ENCODE measurements around the gene C14orf180. TPM values are rescaled to one million over a fixed set of nuclear protein-coding genes. Genes with fewer than 3 reads are reported as not detected.

C14orf180 gene
- total RNA-seq, 1 experiment from 2014 or later, result not detected

- no peak overlapping the region for H2AFZ ChIP-seq
- H3K4me2 ChIP-seq, result no peak overlapping the region
- H3K36me3 ChIP-seq (ENCODE audit: low read depth), result no peaks in the 10 kb centered on the region
- no peaks in the 10 kb centered on the region for H3K79me2 ChIP-seq (ENCODE audit: low read depth)
- BruUV-seq (replicated peaks), result no TSS peak
- DNase-seq, result no peak
- H3K9me2 ChIP-seq (ENCODE audit: insufficient read depth), result no peaks in the 10 kb centered on the region
- no peaks in the 10 kb centered on the region for H3F3A ChIP-seq (ENCODE audit: insufficient read depth, low read depth)
- H3K4me3 ChIP-seq, result no peak overlapping the region
- ChIA-PET CTCF (no interaction called here), POLR2A (ENCODE audit: unreplicated experiment) (no interaction called here)
- no peak for TF ChIP-seq CTCF (conservative IDR thresholded peaks at IDR 0.05)
- no peak for TF ChIP-seq EZH2 (IDR thresholded peaks at IDR 0.05; ENCODE audit: low read depth)
- no peaks in the 10 kb centered on the region for H3K4me1 ChIP-seq (replicated peaks; ENCODE audit: insufficient read depth)
- no peaks in the 10 kb centered on the region for H3K9me3 ChIP-seq (ENCODE audit: insufficient read depth, low read depth)
- no peaks in the 10 kb centered on the region for H4K20me1 ChIP-seq (ENCODE audit: insufficient read depth)
- intact Hi-C loops (cut with micrococcal nuclease; ENCODE audit: unreplicated experiment), result loop anchor here (5.0 kb wide), 1 partner anchor 485 kb away; no protein-coding TSS in a partner anchor
- no peak overlapping the region for H3K27ac ChIP-seq
- H3K27me3 ChIP-seq (ENCODE audit: insufficient read depth, low read depth), result peaks cover 95% of the 10 kb centered on the region
Observed at GRCh38 chr14:104561632-104562495, 17.7 kb upstream of the C14orf180 start.

- Histone ChIP-seq H3K9me3 (ENCODE audit: insufficient read depth, low read depth) (no peaks in the 10 kb centered on the region), H3K9me2 (ENCODE audit: insufficient read depth) (no peaks in the 10 kb centered on the region), H3K4me3 (no peak overlapping the region), H3K79me2 (ENCODE audit: low read depth) (no peaks in the 10 kb centered on the region), H3K36me3 (ENCODE audit: low read depth) (no peaks in the 10 kb centered on the region), H4K20me1 (ENCODE audit: insufficient read depth) (no peaks in the 10 kb centered on the region), H3K4me2 (no peak overlapping the region), H3K27me3 (ENCODE audit: insufficient read depth, low read depth) (peaks cover 95% of the 10 kb centered on the region), H3K4me1 (replicated peaks; ENCODE audit: insufficient read depth) (no peaks in the 10 kb centered on the region), H2AFZ (no peak overlapping the region), H3F3A (ENCODE audit: insufficient read depth, low read depth) (no peaks in the 10 kb centered on the region), H3K27ac (no peak overlapping the region)
- ChIA-PET CTCF (no interaction called here), POLR2A (ENCODE audit: unreplicated experiment) (no interaction called here)
- intact Hi-C loops (cut with micrococcal nuclease; ENCODE audit: unreplicated experiment), result loop anchor here (5.0 kb wide), 1 partner anchor 485 kb away; no protein-coding TSS in a partner anchor
- BruUV-seq (replicated peaks), result no TSS peak
- TF ChIP-seq CTCF (conservative IDR thresholded peaks at IDR 0.05) (no peak), EZH2 (IDR thresholded peaks at IDR 0.05; ENCODE audit: low read depth) (no peak)
- DNase-seq, result no peak
Observed at GRCh38 chr14:104562606-104563005, 17.0 kb upstream of the C14orf180 start.

DNA sequence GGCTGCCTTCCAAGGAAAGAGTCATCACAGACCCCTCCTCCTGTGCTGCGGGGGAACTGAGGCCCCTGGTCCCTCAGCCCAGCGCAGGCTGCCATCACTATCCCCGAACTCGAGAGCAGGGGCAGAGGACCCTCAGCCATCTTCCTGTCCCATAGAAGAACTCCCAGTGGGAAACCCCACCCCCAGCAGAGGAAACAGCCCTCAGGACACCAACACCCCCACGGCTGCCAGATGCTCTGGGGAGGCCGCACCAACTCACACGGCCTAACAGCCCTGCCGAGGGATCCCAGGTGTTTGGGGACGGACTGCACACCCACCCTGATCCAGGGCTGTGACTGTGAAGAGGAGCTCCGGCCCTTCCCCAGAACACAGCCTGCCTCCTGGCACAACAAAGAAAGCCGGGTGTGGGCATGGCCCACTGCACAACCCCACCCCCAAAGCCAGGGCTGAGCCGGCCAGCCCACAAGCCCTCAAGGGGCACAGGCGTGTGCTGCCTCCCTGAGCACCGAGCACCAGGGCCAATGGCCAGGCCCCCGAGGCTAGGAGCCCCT lies 16.3 kb upstream of the C14orf180 start:
- no peaks in the 10 kb centered on the region for H3K36me3 ChIP-seq (ENCODE audit: low read depth)
- CTCF ChIA-PET, result no interaction called here
- no peaks in the 10 kb centered on the region for H3F3A ChIP-seq (ENCODE audit: insufficient read depth, low read depth)
- H3K79me2 ChIP-seq (ENCODE audit: low read depth), result no peaks in the 10 kb centered on the region
- intact Hi-C loops (cut with micrococcal nuclease; ENCODE audit: unreplicated experiment), result loop anchor here (5.0 kb wide), 1 partner anchor 486 kb away; no protein-coding TSS in a partner anchor
- H3K27ac ChIP-seq, result no peak overlapping the region
- no peak overlapping the region for H3K4me2 ChIP-seq
- H4K20me1 ChIP-seq (ENCODE audit: insufficient read depth), result no peaks in the 10 kb centered on the region
- H3K4me3 ChIP-seq, result no peak overlapping the region
- no TSS peak for BruUV-seq (replicated peaks)
- H3K27me3 ChIP-seq (ENCODE audit: insufficient read depth, low read depth), result peaks cover 94% of the 10 kb centered on the region
- TF ChIP-seq CTCF (conservative IDR thresholded peaks at IDR 0.05) (no peak), EZH2 (IDR thresholded peaks at IDR 0.05; ENCODE audit: low read depth) (no peak)
- DNase-seq, result no peak
- no peaks in the 10 kb centered on the region for H3K4me1 ChIP-seq (replicated peaks; ENCODE audit: insufficient read depth)
- POLR2A ChIA-PET (ENCODE audit: unreplicated experiment), result no interaction called here
- no peaks in the 10 kb centered on the region for H3K9me3 ChIP-seq (ENCODE audit: insufficient read depth, low read depth)
- H3K9me2 ChIP-seq (ENCODE audit: insufficient read depth), result no peaks in the 10 kb centered on the region
- no peak overlapping the region for H2AFZ ChIP-seq
